DOHH2 (cell line): Measurements from ENCODE around the gene PROZ.

Experiments used
- H3F3A ChIP-seq: fragments of 200-600 bp; sonication (generic), shearing (Covaris generic); 2 replicates; pipeline ENCODE4 v1.6.0; 2016; ENCODE audit warnings: antibody characterized with exemption, mild to moderate bottlenecking; ENCODE audit not compliant: control insufficient read depth, insufficient read depth
- H3K27ac ChIP-seq: fragments of 200-600 bp; sonication (generic); 2 replicates; pipeline ENCODE4 v1.5.1; 2014; ENCODE audit warnings: low read depth, mild to moderate bottlenecking, low read length, moderate library complexity
- H3K27me3 ChIP-seq: fragments of 200-600 bp; sonication (generic); 2 replicates; pipeline ENCODE4 v1.6.1; 2014; ENCODE audit warnings: mild to moderate bottlenecking, low read length, mixed read lengths; ENCODE audit not compliant: control insufficient read depth
- H3K36me3 ChIP-seq: fragments of 200-600 bp; sonication (generic); 2 replicates; pipeline ENCODE4 v1.6.1; 2014; ENCODE audit warnings: mild to moderate bottlenecking, low read length, moderate library complexity, mixed read lengths; ENCODE audit not compliant: control insufficient read depth
- H3K4me1 ChIP-seq: fragments of 200-600 bp; sonication (generic); 2 replicates; pipeline ENCODE4 v1.6.1; 2014; ENCODE audit warnings: mild to moderate bottlenecking, low read length, mixed read lengths; ENCODE audit not compliant: control insufficient read depth
- H3K4me2 ChIP-seq: fragments of 200-600 bp; sonication (generic); 2 replicates; pipeline ENCODE4 v1.6.0; 2014; ENCODE audit warnings: mild to moderate bottlenecking, low read length, moderate library complexity
- H3K4me3 ChIP-seq: fragments of 200-600 bp; sonication (generic); 2 replicates; pipeline ENCODE4 v1.5.1; 2014; ENCODE audit warnings: mild to moderate bottlenecking, low read length, mixed read lengths
- H3K79me2 ChIP-seq: fragments of 200-600 bp; sonication (generic); 2 replicates; pipeline ENCODE4 v1.6.1; 2014; ENCODE audit warnings: mild to moderate bottlenecking, low read length, mixed read lengths; ENCODE audit not compliant: control insufficient read depth
- H3K9me2 ChIP-seq: fragments of 200-600 bp; sonication (generic); replicated peaks from 2 replicates; pipeline ENCODE4 v1.6.1; 2014; ENCODE audit warnings: mild to moderate bottlenecking, low read length, mixed read lengths; ENCODE audit not compliant: control insufficient read depth
- H3K9me3 ChIP-seq: fragments of 200-600 bp; sonication (generic); 2 replicates; pipeline ENCODE4 v1.6.1; 2014; ENCODE audit warnings: antibody characterized with exemption, low read length, mixed read lengths; ENCODE audit not compliant: control insufficient read depth, insufficient read depth
- H4K20me1 ChIP-seq: fragments of 200-600 bp; sonication (generic); 2 replicates; pipeline ENCODE4 v1.6.0; 2014; ENCODE audit warnings: low read depth, mild to moderate bottlenecking, antibody characterized with exemption, low read length, moderate library complexity; ENCODE audit not compliant: control insufficient read depth, insufficient read depth
- CTCF ChIP-seq: fragments of 200-600 bp; sonication (generic); IDR thresholded peaks from one replicate; pipeline ENCODE4 v1.5.1; 2014; ENCODE audit warnings: antibody characterized with exemption, mild to moderate bottlenecking, low read depth, low read length; ENCODE audit not compliant: poor library complexity, severe bottlenecking
- EZH2phosphoT487 ChIP-seq: fragments of 200-600 bp; sonication (generic); IDR thresholded peaks from 2 replicates; pipeline ENCODE4 v1.6.1; 2017; ENCODE audit warnings: borderline replicate concordance, mild to moderate bottlenecking, antibody characterized with exemption, low read length, moderate library complexity, mixed read lengths

The PROZ gene

GRCh38 chr13:113117911-113118260, 40.6 kb upstream of the PROZ start:
- no peak overlapping the region for H3K4me2 ChIP-seq

GRCh38 chr13:113118261-113119021, 40.0 kb upstream of the PROZ start:
- TF ChIP-seq EZH2phosphoT487: no peak
- TF ChIP-seq CTCF: no peak

More at GRCh38 chr13:113117911-113118260, 40.6 kb upstream of the PROZ start:
- Histone ChIP-seq H3K4me3 (no peak overlapping the region), H3K9me3 (no peaks in the 10 kb centered on the region), H3K36me3 (no peaks in the 10 kb centered on the region), H3K79me2 (no peaks in the 10 kb centered on the region), H4K20me1 (no peaks in the 10 kb centered on the region), H3K27me3 (no peaks in the 10 kb centered on the region), H3K4me1 (no peaks in the 10 kb centered on the region), H3K9me2 (no peaks in the 10 kb centered on the region), H3K27ac (no peak overlapping the region), H3F3A (no peaks in the 10 kb centered on the region)
- no peak for TF ChIP-seq EZH2phosphoT487
- no peak for TF ChIP-seq CTCF

GRCh38 chr13:113119166-113119821, 39.2 kb upstream of the PROZ start:
- H3K79me2 ChIP-seq: no peaks in the 10 kb centered on the region
- H3K27ac ChIP-seq: no peak overlapping the region
- H3K9me2 ChIP-seq: no peaks in the 10 kb centered on the region
- H3K27me3 ChIP-seq: no peaks in the 10 kb centered on the region
- H3F3A ChIP-seq: no peaks in the 10 kb centered on the region
- no peaks in the 10 kb centered on the region for H3K9me3 ChIP-seq
- TF ChIP-seq EZH2phosphoT487 (no peak), CTCF (no peak)
- no peaks in the 10 kb centered on the region for H3K4me1 ChIP-seq
- no peak overlapping the region for H3K4me2 ChIP-seq
- no peak overlapping the region for H3K4me3 ChIP-seq
- H3K36me3 ChIP-seq: no peaks in the 10 kb centered on the region
- no peaks in the 10 kb centered on the region for H4K20me1 ChIP-seq

More at GRCh38 chr13:113118261-113119021, 40.0 kb upstream of the PROZ start:
- Histone ChIP-seq H4K20me1 (no peaks in the 10 kb centered on the region), H3K79me2 (no peaks in the 10 kb centered on the region), H3K27me3 (no peaks in the 10 kb centered on the region), H3K9me3 (no peaks in the 10 kb centered on the region), H3K9me2 (no peaks in the 10 kb centered on the region), H3K27ac (no peak overlapping the region), H3K4me2 (no peak overlapping the region), H3K4me3 (no peak overlapping the region), H3K36me3 (no peaks in the 10 kb centered on the region), H3K4me1 (no peaks in the 10 kb centered on the region), H3F3A (no peaks in the 10 kb centered on the region)
